HepG2 (cell line): ENCODE results near the gene ETFDH. TPM values are rescaled to one million over a fixed set of nuclear protein-coding genes. Genes with fewer than 3 reads are reported as not detected.

Experiments used
- CEBPG ChIP-seq: IDR thresholded peaks from 2 replicates; pipeline ENCODE4 v1.6.1; 2016
- CEBPZ ChIP-seq: IDR thresholded peaks from 2 replicates; pipeline ENCODE4 v1.6.1; 2012; ENCODE audit warnings: low read length, improper control_type of control experiment
- DMTF1 ChIP-seq: sonication (generic); formaldehyde crosslinking; IDR thresholded peaks from 2 replicates; pipeline ENCODE4 v1.4.0; 2020; ENCODE audit warnings: mild to moderate bottlenecking, missing genetic modification reagents
- E2F1 ChIP-seq: sonication (generic); formaldehyde crosslinking; IDR thresholded peaks from 2 replicates; pipeline ENCODE4 v1.5.0; 2020; ENCODE audit warnings: missing genetic modification reagents
- ELF1 ChIP-seq: sonication (generic); formaldehyde crosslinking; IDR thresholded peaks from 2 replicates; pipeline ENCODE4 v1.4.0; 2020; ENCODE audit warnings: missing genetic modification reagents
- JUND ChIP-seq: sonication (generic); formaldehyde crosslinking; IDR thresholded peaks from 2 replicates; pipeline ENCODE4 v1.8.0; 2022; ENCODE audit warnings: mild to moderate bottlenecking, missing genetic modification reagents
- KAT7 ChIP-seq: IDR thresholded peaks from 2 replicates; pipeline ENCODE4 v1.6.1; 2018; ENCODE audit warnings: borderline replicate concordance, missing compliant biosample characterization
- MED13 ChIP-seq: sonication (generic); formaldehyde crosslinking; IDR thresholded peaks from 2 replicates; pipeline ENCODE4 v1.5.0; 2020; ENCODE audit warnings: missing genetic modification reagents
- NCOA1 ChIP-seq: sonication (generic); formaldehyde crosslinking; IDR thresholded peaks from 2 replicates; pipeline ENCODE4 v1.9.0; 2021; ENCODE audit warnings: missing genetic modification reagents
- PHB2 ChIP-seq: fragments of 450-650 bp; IDR thresholded peaks from 2 replicates; pipeline ENCODE4 v1.6.1; 2018; ENCODE audit not compliant: partially characterized antibody
- SMAD9 ChIP-seq: sonication (generic); formaldehyde crosslinking; IDR thresholded peaks from 2 replicates; pipeline ENCODE4 v1.5.1; 2020; ENCODE audit warnings: mild to moderate bottlenecking, missing genetic modification reagents
- SMARCC2 ChIP-seq: fragments of 450-650 bp; IDR thresholded peaks from 2 replicates; pipeline ENCODE4 v1.6.1; 2017; ENCODE audit warnings: antibody characterized with exemption, mild to moderate bottlenecking
- SOX5 ChIP-seq: IDR thresholded peaks from 2 replicates; pipeline ENCODE4 v1.6.1; 2016; ENCODE audit warnings: borderline replicate concordance
- SRF ChIP-seq: IDR thresholded peaks from 2 replicates; pipeline ENCODE4 v1.6.1; 2011; ENCODE audit warnings: mild to moderate bottlenecking, low read depth, low read length, moderate library complexity
- SRY ChIP-seq: sonication (generic); formaldehyde crosslinking; IDR thresholded peaks from 2 replicates; pipeline ENCODE4 v1.8.0; 2022; ENCODE audit warnings: mild to moderate bottlenecking, missing genetic modification reagents
- TEAD3 ChIP-seq: optimal IDR thresholded peaks from 2 replicates; pipeline ENCODE3; 2016; ENCODE audit warnings: borderline replicate concordance
- TFDP2 ChIP-seq: sonication (generic); formaldehyde crosslinking; IDR thresholded peaks from 2 replicates; pipeline ENCODE4 v1.4.0; 2020; ENCODE audit warnings: missing genetic modification reagents
- XRCC5 ChIP-seq: fragments of 200-400 bp; formaldehyde crosslinking; optimal IDR thresholded peaks from 2 replicates; pipeline ENCODE3; 2017; ENCODE audit warnings: mild to moderate bottlenecking, low read length
- ZNF205 ChIP-seq: IDR thresholded peaks from 2 replicates; pipeline ENCODE4 v1.6.1; 2018; ENCODE audit warnings: missing biosample characterization, missing genetic modification reagents
- ZNF343 ChIP-seq: sonication (generic); formaldehyde crosslinking; IDR thresholded peaks from 2 replicates; pipeline ENCODE4 v1.4.0; 2020; ENCODE audit warnings: mild to moderate bottlenecking, missing genetic modification reagents
- ZNF644 ChIP-seq: IDR thresholded peaks from 2 replicates; pipeline ENCODE4 v1.6.1; 2016; ENCODE audit warnings: low read depth
- ZNF883 ChIP-seq: sonication (generic); formaldehyde crosslinking; IDR thresholded peaks from 2 replicates; pipeline ENCODE4 v1.5.1; 2020; ENCODE audit warnings: mild to moderate bottlenecking, missing genetic modification reagents; ENCODE audit errors: not compliant biosample characterization
- ZSCAN20 ChIP-seq: sonication (generic); formaldehyde crosslinking; IDR thresholded peaks from 2 replicates; pipeline ENCODE4 v1.4.0; 2020; ENCODE audit warnings: missing genetic modification reagents, mild to moderate bottlenecking, borderline replicate concordance
- polyA plus RNA-seq, 8 experiments: library from polyadenylated mRNA; depleted of rRNA in 3 of 8; stranded (reverse) in 7 of 8; unstranded in 1 of 8; fragments of >200 nt; fragmentation: Illumina TruSeq in 4 of 8; extraction: Trizol in 4 of 8; gene quantifications; 2 replicates each; pipeline versions ENCODE4 v1.2.1 to v1.2.3, GENCODE V29; 2011 to 2016; ENCODE audit warnings: low read depth in 4 of 8, missing spikeins in 1 of 8, mixed read lengths in 1 of 8; ENCODE audit not compliant: insufficient read depth in 1 of 8
- total RNA-seq, 5 experiments: library from RNA; depleted of rRNA; stranded (reverse); fragments of >200 nt; fragmentation: Illumina TruSeq; extraction: Trizol; gene quantifications; 2 replicates each; pipeline ENCODE4 v1.2.3, GENCODE V29; 2016; ENCODE audit warnings: low read depth in 1 of 5

Gene ETFDH
- total and polyA plus RNA-seq, 2 of the 13 experiments (the other 11 are each of a cell fraction or from before 2014, with no cell fraction given): 14.7 to 17.8 TPM

- TF ChIP-seq SOX5 (CRISPR knock-in tag) (peak; percentile 53; the same call in 1 of the 2 replicates), ZNF644 (CRISPR knock-in tag) (peak; percentile 61; the same call in 1 of the 2 replicates), SMAD9 (CRISPR knock-in tag) (no peak), NCOA1 (CRISPR knock-in tag) (no peak), ZNF883 (CRISPR knock-in tag) (peak; percentile 66), TEAD3 (peak; percentile 71), MED13 (CRISPR knock-in tag) (peak; percentile 37; the same call in 1 of the 2 replicates), SRF (0 out of 2 replicates have a peak, but pooled peaks have one; percentile 37), SMARCC2 (no peak), CEBPG (CRISPR knock-in tag) (peak; percentile 100), CEBPZ (no peak), ZNF343 (CRISPR knock-in tag) (0 out of 2 replicates have a peak, but pooled peaks have one; percentile 24), SRY (CRISPR knock-in tag) (no peak; the same call in 1 of the 2 replicates), JUND (CRISPR knock-in tag) (peak; percentile 85), ZSCAN20 (CRISPR knock-in tag) (no peak; the same call in 1 of the 2 replicates), KAT7 (peak; percentile 75), ZNF205 (CRISPR knock-in tag) (0 out of 2 replicates have a peak, but pooled peaks have one; percentile 51), PHB2 (no peak), ELF1 (CRISPR knock-in tag) (peak; percentile 100), XRCC5 (peak; percentile 98), E2F1 (CRISPR knock-in tag) (peak; percentile 85), TFDP2 (peak; percentile 90), DMTF1 (CRISPR knock-in tag) (no peak)
Measured at GRCh38 chr4:158671915-158672806, at the start of gene ETFDH (continued).
